SK-N-SH (cell line): ENCODE data around the gene KMT2B. TPM values are rescaled to one million over a fixed set of nuclear protein-coding genes. Genes with fewer than 3 reads are reported as not detected.

Source experiments
- CTCF ChIA-PET: fragments of 300-600, 350-600 bp; formaldehyde crosslinking; extraction: SDS; loops from one replicate; lab custom pipeline; 2021; lab: Yijun Ruan, JAX
- POLR2A ChIA-PET: fragments of 350-600 bp; sonication (Branson Sonifier 250); formaldehyde crosslinking; extraction: SDS; loops from one replicate; lab custom pipeline; 2020; ENCODE audit warnings: antibody characterized with exemption, inconsistent platforms; lab: Yijun Ruan, JAX
- DNase-seq: peaks from one replicate; pipeline ENCODE4 v3.0.0; 2012
- H2AFZ ChIP-seq: fragments of 200-600 bp; sonication (generic); 2 replicates; pipeline ENCODE4 v1.8.1; 2016; ENCODE audit warnings: antibody characterized with exemption, mild to moderate bottlenecking, low read depth
- H3F3A ChIP-seq: fragments of 200-600 bp; sonication (generic); replicated peaks from 2 replicates; pipeline ENCODE3; 2016; ENCODE audit warnings: antibody characterized with exemption, mild to moderate bottlenecking; ENCODE audit not compliant: insufficient read depth
- H3K27ac ChIP-seq, 2 experiments: fragments of 200-500 bp in 1 of 2; fragments of 200-600 bp in 1 of 2; sonication (Bioruptor generic) in 1 of 2; sonication (generic), shearing (Covaris generic) in 1 of 2; 2 replicates each; pipeline versions ENCODE4 v1.5.1 to v1.6.1; 2014 to 2016; ENCODE audit warnings: low read depth in 2 of 2, inconsistent platforms in 1 of 2, low read length in 1 of 2, mild to moderate bottlenecking in 1 of 2, mixed read lengths in 1 of 2
- H3K27me3 ChIP-seq: fragments of 200-600 bp; sonication (generic), shearing (Covaris generic); 2 replicates; pipeline ENCODE4 v1.6.1; 2016; ENCODE audit warnings: mixed run types; ENCODE audit not compliant: insufficient read depth
- H3K36me3 ChIP-seq, 2 experiments: fragments of 200-500 bp in 1 of 2; fragments of 200-600 bp in 1 of 2; sonication (Bioruptor generic) in 1 of 2; sonication (generic) in 1 of 2; replicated peaks in 1 of 2; 2 replicates each; pipeline versions ENCODE3 to v1.5.1; 2014 to 2016; ENCODE audit warnings: low read length in 1 of 2, mild to moderate bottlenecking in 1 of 2; ENCODE audit not compliant: insufficient read depth in 2 of 2, control insufficient read depth in 1 of 2
- H3K4me1 ChIP-seq, 2 experiments: fragments of 200-500 bp in 1 of 2; fragments of 200-600 bp in 1 of 2; sonication (Bioruptor generic) in 1 of 2; sonication (generic), shearing (Covaris generic) in 1 of 2; 2 replicates each; pipeline versions ENCODE4 v1.5.1 to v1.6.1; 2014 to 2016; ENCODE audit warnings: low read depth in 1 of 2, low read length in 1 of 2, mixed run types in 1 of 2; ENCODE audit not compliant: insufficient read depth in 2 of 2, control insufficient read depth in 1 of 2
- H3K4me2 ChIP-seq: fragments of 200-600 bp; sonication (generic), shearing (Covaris generic); 2 replicates; pipeline ENCODE4 v1.6.1; 2017; ENCODE audit warnings: mixed run types
- H3K4me3 ChIP-seq, 2 experiments: fragments of 200-500 bp in 1 of 2; fragments of 200-600 bp in 1 of 2; sonication (Bioruptor generic) in 1 of 2; sonication (generic), shearing (Covaris generic) in 1 of 2; 2 replicates each; pipeline versions ENCODE4 v1.5.1 to v1.8.1; 2014 to 2016; ENCODE audit warnings: low read depth in 2 of 2, inconsistent platforms in 1 of 2, low read length in 1 of 2, mild to moderate bottlenecking in 1 of 2, mixed read lengths in 1 of 2, moderate library complexity in 1 of 2
- H3K79me2 ChIP-seq: fragments of 200-600 bp; sonication (generic); 2 replicates; pipeline ENCODE4 v1.8.1; 2017; ENCODE audit warnings: mild to moderate bottlenecking; ENCODE audit not compliant: insufficient read depth
- H3K9ac ChIP-seq: fragments of 200-600 bp; sonication (generic); 2 replicates; pipeline ENCODE4 v1.6.1; 2017; ENCODE audit warnings: mixed run types
- H3K9me2 ChIP-seq: fragments of 200-600 bp; sonication (generic); 2 replicates; pipeline ENCODE4 v1.6.1; 2017; ENCODE audit warnings: mixed run types
- H3K9me3 ChIP-seq: fragments of 200-600 bp; sonication (generic); 2 replicates; pipeline ENCODE4 v1.6.1; 2017; ENCODE audit warnings: mixed run types, mild to moderate bottlenecking, moderate library complexity
- H4K20me1 ChIP-seq: fragments of 200-600 bp; sonication (generic); 2 replicates; pipeline ENCODE4 v1.6.1; 2017; ENCODE audit warnings: mild to moderate bottlenecking, mixed run types; ENCODE audit not compliant: insufficient read depth
- FOXJ3 ChIP-seq: sonication (generic); formaldehyde crosslinking; IDR thresholded peaks from 2 replicates; pipeline ENCODE4 v1.5.1; 2020; ENCODE audit warnings: mild to moderate bottlenecking, missing genetic modification reagents
- JUND ChIP-seq: IDR thresholded peaks from 2 replicates; pipeline ENCODE4 v1.4.0; 2012
- NFIC ChIP-seq: IDR thresholded peaks from 2 replicates; pipeline ENCODE4 v1.4.0; 2012; ENCODE audit warnings: borderline replicate concordance
- RAD21 ChIP-seq: IDR thresholded peaks from 2 replicates; pipeline ENCODE4 v1.6.1; 2012; ENCODE audit warnings: mild to moderate bottlenecking, low read length
- RXRA ChIP-seq: IDR thresholded peaks from 2 replicates; pipeline ENCODE4 v1.4.0; 2012; ENCODE audit warnings: low read depth, mild to moderate bottlenecking, borderline replicate concordance
- SIN3A ChIP-seq: IDR thresholded peaks from 2 replicates; pipeline ENCODE4 v1.6.1; 2012; ENCODE audit warnings: low read depth, mild to moderate bottlenecking, low read length, moderate library complexity, borderline replicate concordance
- TEAD4 ChIP-seq: IDR thresholded peaks from 2 replicates; pipeline ENCODE4 v1.4.0; 2012; ENCODE audit warnings: mild to moderate bottlenecking, borderline replicate concordance; ENCODE audit not compliant: insufficient read depth
- WGBS: methylation state at CpG from one replicate; pipeline ENCODE4 v1.1.6; 2017; ENCODE audit warnings: low lambda C conversion rate; 5-methylcytosine and 5-hydroxymethylcytosine counted together
- polyA plus RNA-seq, 3 experiments: library from polyadenylated mRNA; depleted of rRNA; stranded (reverse); fragments of >200 nt; gene quantifications; 2 replicates each; pipeline ENCODE4 v1.2.3, GENCODE V29; 2012
- TF ChIP-seq, protein P1 (sequence below): fragments of 150-350 bp; IDR thresholded peaks from 2 replicates; pipeline ENCODE4 v1.6.1; 2017; ENCODE audit warnings: antibody characterized with exemption, low read length, low read depth, borderline replicate concordance
- TF ChIP-seq, protein P2 (sequence below): IDR thresholded peaks from 2 replicates; pipeline ENCODE4 v1.6.1; 2012; ENCODE audit warnings: mild to moderate bottlenecking, low read depth, low read length, moderate library complexity
- TF ChIP-seq, protein P3 (sequence below): IDR thresholded peaks from 2 replicates; pipeline ENCODE4 v1.4.0; 2012; ENCODE audit warnings: low read depth
- TF ChIP-seq, protein P4 (sequence below): fragments of 200-600 bp; sonication (generic); IDR thresholded peaks from 2 replicates; pipeline ENCODE4 v1.6.1; 2017; ENCODE audit warnings: antibody characterized with exemption, mild to moderate bottlenecking, moderate library complexity

Gene KMT2B
- polyA plus RNA-seq, 1 of the 3 experiments (the other 2 are of a cell fraction), result 29.2 TPM

DNA sequence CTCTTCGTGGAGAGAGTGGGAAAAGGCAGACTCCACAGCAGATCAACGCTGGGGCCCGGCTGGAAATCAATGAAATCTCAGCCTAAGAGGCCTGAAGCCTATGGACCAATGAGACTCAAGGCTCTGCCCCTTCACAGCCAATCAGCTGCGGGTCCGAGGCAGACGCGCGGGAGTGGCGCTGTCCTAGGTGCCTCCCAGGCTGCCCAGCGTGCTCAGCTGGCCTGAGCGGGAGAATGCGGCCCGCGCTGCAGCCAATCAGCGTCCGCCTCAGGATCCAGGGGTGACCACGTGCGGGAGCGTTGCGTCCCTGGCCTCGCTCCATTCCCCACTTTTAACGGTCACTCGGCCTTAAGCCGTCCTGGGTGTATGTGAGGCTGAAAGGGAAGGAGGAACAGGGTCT, 13.6 kb upstream of the KMT2B start, which contains the start of gene ZBTB32:
TSS of gene ZBTB32 (plus strand) at position 341 of the 400 bp plus-strand sequence. CDS start 10,069 bp downstream, outside the sequence.
- Histone ChIP-seq H3K27me3 (no peaks in the 10 kb centered on the region), H3K9me3 (no peaks in the 10 kb centered on the region), H3K9ac (no peak within 1 kb of the TSS), H3F3A (no peaks in the 10 kb centered on the region), H3K79me2 (no peaks in the 10 kb centered on the region), H4K20me1 (no peaks in the 10 kb centered on the region), H3K4me2 (no peak within 1 kb of the TSS), H2AFZ (no peak within 1 kb of the TSS), H3K4me3 (no peak within 1 kb of the TSS), H3K9me2 (no peaks in the 10 kb centered on the region), H3K4me1 (no peaks in the 10 kb centered on the region; a peak in 1 of 4 replicates), H3K36me3 (no peaks in the 10 kb centered on the region), H3K27ac (no peak within 1 kb of the TSS)
- CTCF ChIA-PET, result interaction anchor here (1.6 to 4.1 kb wide), 3 partner anchors 11 to 155 kb away, joined by 5 to 33 read pairs (median 8); no protein-coding TSS in a partner anchor
- DNase-seq, result peak; percentile 43
- TF ChIP-seq, protein P1, sequence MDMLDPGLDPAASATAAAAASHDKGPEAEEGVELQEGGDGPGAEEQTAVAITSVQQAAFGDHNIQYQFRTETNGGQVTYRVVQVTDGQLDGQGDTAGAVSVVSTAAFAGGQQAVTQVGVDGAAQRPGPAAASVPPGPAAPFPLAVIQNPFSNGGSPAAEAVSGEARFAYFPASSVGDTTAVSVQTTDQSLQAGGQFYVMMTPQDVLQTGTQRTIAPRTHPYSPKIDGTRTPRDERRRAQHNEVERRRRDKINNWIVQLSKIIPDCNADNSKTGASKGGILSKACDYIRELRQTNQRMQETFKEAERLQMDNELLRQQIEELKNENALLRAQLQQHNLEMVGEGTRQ, result no peak
- TF ChIP-seq, protein P2, sequence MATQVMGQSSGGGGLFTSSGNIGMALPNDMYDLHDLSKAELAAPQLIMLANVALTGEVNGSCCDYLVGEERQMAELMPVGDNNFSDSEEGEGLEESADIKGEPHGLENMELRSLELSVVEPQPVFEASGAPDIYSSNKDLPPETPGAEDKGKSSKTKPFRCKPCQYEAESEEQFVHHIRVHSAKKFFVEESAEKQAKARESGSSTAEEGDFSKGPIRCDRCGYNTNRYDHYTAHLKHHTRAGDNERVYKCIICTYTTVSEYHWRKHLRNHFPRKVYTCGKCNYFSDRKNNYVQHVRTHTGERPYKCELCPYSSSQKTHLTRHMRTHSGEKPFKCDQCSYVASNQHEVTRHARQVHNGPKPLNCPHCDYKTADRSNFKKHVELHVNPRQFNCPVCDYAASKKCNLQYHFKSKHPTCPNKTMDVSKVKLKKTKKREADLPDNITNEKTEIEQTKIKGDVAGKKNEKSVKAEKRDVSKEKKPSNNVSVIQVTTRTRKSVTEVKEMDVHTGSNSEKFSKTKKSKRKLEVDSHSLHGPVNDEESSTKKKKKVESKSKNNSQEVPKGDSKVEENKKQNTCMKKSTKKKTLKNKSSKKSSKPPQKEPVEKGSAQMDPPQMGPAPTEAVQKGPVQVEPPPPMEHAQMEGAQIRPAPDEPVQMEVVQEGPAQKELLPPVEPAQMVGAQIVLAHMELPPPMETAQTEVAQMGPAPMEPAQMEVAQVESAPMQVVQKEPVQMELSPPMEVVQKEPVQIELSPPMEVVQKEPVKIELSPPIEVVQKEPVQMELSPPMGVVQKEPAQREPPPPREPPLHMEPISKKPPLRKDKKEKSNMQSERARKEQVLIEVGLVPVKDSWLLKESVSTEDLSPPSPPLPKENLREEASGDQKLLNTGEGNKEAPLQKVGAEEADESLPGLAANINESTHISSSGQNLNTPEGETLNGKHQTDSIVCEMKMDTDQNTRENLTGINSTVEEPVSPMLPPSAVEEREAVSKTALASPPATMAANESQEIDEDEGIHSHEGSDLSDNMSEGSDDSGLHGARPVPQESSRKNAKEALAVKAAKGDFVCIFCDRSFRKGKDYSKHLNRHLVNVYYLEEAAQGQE, result peak; percentile 95
- POLR2A ChIA-PET, result no interaction called here
- WGBS, result 80% methylated on average over 18 of the region's 24 CpGs

DNA sequence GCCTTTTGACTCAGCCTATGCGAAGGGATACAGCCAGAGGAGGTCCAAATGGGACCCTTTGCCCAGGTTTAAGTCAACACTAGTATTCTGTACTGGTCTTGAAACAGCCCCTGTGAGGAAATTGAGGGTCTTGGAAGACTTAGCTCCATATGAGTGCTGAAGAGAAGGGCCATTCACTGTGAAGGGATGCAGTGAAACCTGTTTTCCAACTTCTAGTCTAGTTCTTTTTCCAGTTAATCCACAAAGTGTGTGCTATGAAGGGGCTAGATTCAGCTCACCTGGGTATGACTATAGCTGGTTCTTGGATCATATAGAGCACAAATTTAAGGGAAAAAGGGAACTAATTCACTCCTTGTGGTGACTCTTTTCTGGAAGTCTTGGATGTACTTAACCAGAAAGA, 9.4 kb upstream of the KMT2B start:
- Histone ChIP-seq H3K9me3 (no peaks in the 10 kb centered on the region), H3K27ac (no peak overlapping the region), H2AFZ (no peak overlapping the region), H3K9ac (no peak overlapping the region), H3K4me3 (no peak overlapping the region), H4K20me1 (no peaks in the 10 kb centered on the region), H3K4me2 (no peak overlapping the region), H3K9me2 (no peaks in the 10 kb centered on the region), H3K27me3 (no peaks in the 10 kb centered on the region), H3K79me2 (no peaks in the 10 kb centered on the region), H3K36me3 (no peaks in the 10 kb centered on the region), H3F3A (no peaks in the 10 kb centered on the region), H3K4me1 (no peaks in the 10 kb centered on the region)
- TF ChIP-seq, protein P1, result no peak
- no peak for TF ChIP-seq FOXJ3
- TF ChIP-seq RAD21, result no peak
- TF ChIP-seq TEAD4, result no peak
- TF ChIP-seq SIN3A, result no peak
- TF ChIP-seq, protein P3, sequence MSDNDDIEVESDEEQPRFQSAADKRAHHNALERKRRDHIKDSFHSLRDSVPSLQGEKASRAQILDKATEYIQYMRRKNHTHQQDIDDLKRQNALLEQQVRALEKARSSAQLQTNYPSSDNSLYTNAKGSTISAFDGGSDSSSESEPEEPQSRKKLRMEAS, result no peak
- no peak for TF ChIP-seq NFIC
- TF ChIP-seq, protein P4, sequence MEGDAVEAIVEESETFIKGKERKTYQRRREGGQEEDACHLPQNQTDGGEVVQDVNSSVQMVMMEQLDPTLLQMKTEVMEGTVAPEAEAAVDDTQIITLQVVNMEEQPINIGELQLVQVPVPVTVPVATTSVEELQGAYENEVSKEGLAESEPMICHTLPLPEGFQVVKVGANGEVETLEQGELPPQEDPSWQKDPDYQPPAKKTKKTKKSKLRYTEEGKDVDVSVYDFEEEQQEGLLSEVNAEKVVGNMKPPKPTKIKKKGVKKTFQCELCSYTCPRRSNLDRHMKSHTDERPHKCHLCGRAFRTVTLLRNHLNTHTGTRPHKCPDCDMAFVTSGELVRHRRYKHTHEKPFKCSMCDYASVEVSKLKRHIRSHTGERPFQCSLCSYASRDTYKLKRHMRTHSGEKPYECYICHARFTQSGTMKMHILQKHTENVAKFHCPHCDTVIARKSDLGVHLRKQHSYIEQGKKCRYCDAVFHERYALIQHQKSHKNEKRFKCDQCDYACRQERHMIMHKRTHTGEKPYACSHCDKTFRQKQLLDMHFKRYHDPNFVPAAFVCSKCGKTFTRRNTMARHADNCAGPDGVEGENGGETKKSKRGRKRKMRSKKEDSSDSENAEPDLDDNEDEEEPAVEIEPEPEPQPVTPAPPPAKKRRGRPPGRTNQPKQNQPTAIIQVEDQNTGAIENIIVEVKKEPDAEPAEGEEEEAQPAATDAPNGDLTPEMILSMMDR, result no peak
- no peak for TF ChIP-seq RXRA
- no peak for TF ChIP-seq JUND
- no peak for DNase-seq
- ChIA-PET CTCF (interaction anchor here (1.8 kb wide), 1 partner anchor 15 kb away, joined by 6 read pairs; no protein-coding TSS in a partner anchor), POLR2A (no interaction called here)
- WGBS, result 45% methylated on average over 1 of the region's 1 CpG
